HepG2 (cell line): ENCODE results near the gene NPHP4. TPM values are rescaled to one million over a fixed set of nuclear protein-coding genes. Genes with fewer than 3 reads are reported as not detected.
A peak's percentile ranks its signal among the peaks of the same experiment; 100 is the strongest.

Experiments
- ELF4 ChIP-seq: sonication (generic); formaldehyde crosslinking; IDR thresholded peaks from 2 replicates; pipeline ENCODE4 v1.5.0; 2020; ENCODE audit warnings: missing genetic modification reagents, mild to moderate bottlenecking, moderate library complexity, borderline replicate concordance
- FOXJ3 ChIP-seq: sonication (generic); formaldehyde crosslinking; IDR thresholded peaks from 2 replicates; pipeline ENCODE4 v1.4.0; 2020; ENCODE audit warnings: missing genetic modification reagents, mild to moderate bottlenecking, borderline replicate concordance
- KLF16 ChIP-seq, 2 experiments: sonication (generic) in 1 of 2; formaldehyde crosslinking in 1 of 2; IDR thresholded peaks; 2 replicates each; pipeline versions ENCODE4 v1.6.1 to v1.8.0; 2016 to 2023; ENCODE audit warnings: missing genetic modification reagents in 2 of 2, missing compliant biosample characterization in 1 of 2
- RFXANK ChIP-seq: IDR thresholded peaks from 2 replicates; pipeline ENCODE4 v1.6.1; 2016
- ZNF160 ChIP-seq: sonication (generic); formaldehyde crosslinking; IDR thresholded peaks from 2 replicates; pipeline ENCODE4 v1.8.0; 2022; ENCODE audit warnings: mild to moderate bottlenecking, inconsistent platforms, missing genetic modification reagents
- ZNF232 ChIP-seq: sonication (generic); formaldehyde crosslinking; IDR thresholded peaks from 2 replicates; pipeline ENCODE4 v1.4.0; 2020; ENCODE audit warnings: missing genetic modification reagents, borderline replicate concordance
- ZNF510 ChIP-seq: sonication (generic); formaldehyde crosslinking; IDR thresholded peaks from 2 replicates; pipeline ENCODE4 v1.4.0; 2020; ENCODE audit warnings: low read depth, mild to moderate bottlenecking, missing genetic modification reagents
- ZNF660 ChIP-seq: sonication (generic); formaldehyde crosslinking; IDR thresholded peaks from 2 replicates; pipeline ENCODE4 v1.5.1; 2020; ENCODE audit warnings: mild to moderate bottlenecking, low read depth, missing genetic modification reagents, borderline replicate concordance
- polyA plus RNA-seq, 8 experiments: library from polyadenylated mRNA; depleted of rRNA in 3 of 8; stranded (reverse) in 7 of 8; unstranded in 1 of 8; fragments of >200 nt; fragmentation: Illumina TruSeq in 4 of 8; extraction: Trizol in 4 of 8; gene quantifications; 2 replicates each; pipeline versions ENCODE4 v1.2.1 to v1.2.3, GENCODE V29; 2011 to 2016; ENCODE audit warnings: low read depth in 4 of 8, missing spikeins in 1 of 8, mixed read lengths in 1 of 8; ENCODE audit not compliant: insufficient read depth in 1 of 8
- total RNA-seq, 5 experiments: library from RNA; depleted of rRNA; stranded (reverse); fragments of >200 nt; fragmentation: Illumina TruSeq; extraction: Trizol; gene quantifications; 2 replicates each; pipeline ENCODE4 v1.2.3, GENCODE V29; 2016; ENCODE audit warnings: low read depth in 1 of 5
- TF ChIP-seq, protein P1 (sequence below): sonication (generic); formaldehyde crosslinking; IDR thresholded peaks from 2 replicates; pipeline ENCODE4 v1.4.0; 2020; ENCODE audit warnings: low read depth, missing genetic modification reagents
- TF ChIP-seq, protein P2 (sequence below): sonication (generic); formaldehyde crosslinking; IDR thresholded peaks from 2 replicates; pipeline ENCODE4 v1.4.0; 2020; ENCODE audit warnings: missing genetic modification reagents, borderline replicate concordance
- TF ChIP-seq, protein P3 (sequence below), 2 experiments: sonication (generic) in 1 of 2; formaldehyde crosslinking in 1 of 2; IDR thresholded peaks; 2 replicates each; pipeline versions ENCODE4 v1.6.1 to v1.9.0; 2014 to 2022; ENCODE audit warnings: antibody characterized with exemption in 1 of 2, borderline replicate concordance in 1 of 2, inconsistent platforms in 1 of 2, low read depth in 1 of 2, missing genetic modification reagents in 1 of 2
- TF ChIP-seq, protein P4 (sequence below): sonication (generic); formaldehyde crosslinking; IDR thresholded peaks from 2 replicates; pipeline ENCODE4 v1.5.0; 2020; ENCODE audit warnings: missing genetic modification reagents

The NPHP4 gene
- total and polyA plus RNA-seq, 2 of the 13 experiments (the other 11 are each of a cell fraction or from before 2014, with no cell fraction given): 4.4 to 6.8 TPM

DNA sequence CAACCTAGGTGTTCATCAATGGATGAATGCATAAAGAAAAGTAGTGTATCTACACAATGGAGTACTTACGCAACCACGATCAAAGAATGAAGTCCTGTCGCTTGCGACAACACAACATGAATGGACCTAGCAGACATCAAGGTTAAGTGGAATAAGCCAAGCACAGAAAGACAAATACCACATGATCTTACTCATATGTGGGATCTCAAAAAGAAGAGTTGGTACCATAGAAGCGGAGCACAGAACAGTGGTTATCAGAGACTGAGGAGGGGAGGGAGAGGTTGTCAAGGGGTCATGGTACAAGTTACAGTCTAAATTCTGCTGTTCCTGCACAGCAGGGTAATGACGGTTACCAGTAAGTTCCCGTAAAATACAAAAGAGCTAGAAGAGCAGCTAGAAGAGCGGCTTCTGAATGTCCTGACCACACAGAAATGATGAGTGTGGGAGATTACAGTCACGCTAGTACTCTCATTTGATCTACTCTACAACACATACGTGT is 36.7 kb downstream of the NPHP4 start (continued):
- TF ChIP-seq, protein P1, sequence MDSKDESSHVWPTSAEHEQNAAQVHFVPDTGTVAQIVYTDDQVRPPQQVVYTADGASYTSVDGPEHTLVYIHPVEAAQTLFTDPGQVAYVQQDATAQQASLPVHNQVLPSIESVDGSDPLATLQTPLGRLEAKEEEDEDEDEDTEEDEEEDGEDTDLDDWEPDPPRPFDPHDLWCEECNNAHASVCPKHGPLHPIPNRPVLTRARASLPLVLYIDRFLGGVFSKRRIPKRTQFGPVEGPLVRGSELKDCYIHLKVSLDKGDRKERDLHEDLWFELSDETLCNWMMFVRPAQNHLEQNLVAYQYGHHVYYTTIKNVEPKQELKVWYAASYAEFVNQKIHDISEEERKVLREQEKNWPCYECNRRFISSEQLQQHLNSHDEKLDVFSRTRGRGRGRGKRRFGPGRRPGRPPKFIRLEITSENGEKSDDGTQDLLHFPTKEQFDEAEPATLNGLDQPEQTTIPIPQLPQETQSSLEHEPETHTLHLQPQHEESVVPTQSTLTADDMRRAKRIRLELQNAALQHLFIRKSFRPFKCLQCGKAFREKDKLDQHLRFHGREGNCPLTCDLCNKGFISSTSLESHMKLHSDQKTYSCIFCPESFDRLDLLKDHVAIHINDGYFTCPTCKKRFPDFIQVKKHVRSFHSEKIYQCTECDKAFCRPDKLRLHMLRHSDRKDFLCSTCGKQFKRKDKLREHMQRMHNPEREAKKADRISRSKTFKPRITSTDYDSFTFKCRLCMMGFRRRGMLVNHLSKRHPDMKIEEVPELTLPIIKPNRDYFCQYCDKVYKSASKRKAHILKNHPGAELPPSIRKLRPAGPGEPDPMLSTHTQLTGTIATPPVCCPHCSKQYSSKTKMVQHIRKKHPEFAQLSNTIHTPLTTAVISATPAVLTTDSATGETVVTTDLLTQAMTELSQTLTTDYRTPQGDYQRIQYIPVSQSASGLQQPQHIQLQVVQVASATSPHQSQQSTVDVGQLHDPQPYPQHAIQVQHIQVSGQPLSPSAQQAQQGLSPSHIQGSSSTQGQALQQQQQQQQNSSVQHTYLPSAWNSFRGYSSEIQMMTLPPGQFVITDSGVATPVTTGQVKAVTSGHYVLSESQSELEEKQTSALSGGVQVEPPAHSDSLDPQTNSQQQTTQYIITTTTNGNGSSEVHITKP (CRISPR knock-in tag): peak; percentile 82
- TF ChIP-seq ZNF510 (CRISPR knock-in tag) (no peak), ZNF160 (CRISPR knock-in tag) (no peak), FOXJ3 (CRISPR knock-in tag) (peak; percentile 89), ZNF660 (CRISPR knock-in tag) (no peak), ZNF232 (no peak), ELF4 (CRISPR knock-in tag) (no peak), RFXANK (CRISPR knock-in tag) (no peak), KLF16 (CRISPR knock-in tag; IDR thresholded peaks at IDR 0.05) (peak in 1 of 2 experiments; percentile 77; a peak in 2 of 4 replicates)
- TF ChIP-seq, protein P2, sequence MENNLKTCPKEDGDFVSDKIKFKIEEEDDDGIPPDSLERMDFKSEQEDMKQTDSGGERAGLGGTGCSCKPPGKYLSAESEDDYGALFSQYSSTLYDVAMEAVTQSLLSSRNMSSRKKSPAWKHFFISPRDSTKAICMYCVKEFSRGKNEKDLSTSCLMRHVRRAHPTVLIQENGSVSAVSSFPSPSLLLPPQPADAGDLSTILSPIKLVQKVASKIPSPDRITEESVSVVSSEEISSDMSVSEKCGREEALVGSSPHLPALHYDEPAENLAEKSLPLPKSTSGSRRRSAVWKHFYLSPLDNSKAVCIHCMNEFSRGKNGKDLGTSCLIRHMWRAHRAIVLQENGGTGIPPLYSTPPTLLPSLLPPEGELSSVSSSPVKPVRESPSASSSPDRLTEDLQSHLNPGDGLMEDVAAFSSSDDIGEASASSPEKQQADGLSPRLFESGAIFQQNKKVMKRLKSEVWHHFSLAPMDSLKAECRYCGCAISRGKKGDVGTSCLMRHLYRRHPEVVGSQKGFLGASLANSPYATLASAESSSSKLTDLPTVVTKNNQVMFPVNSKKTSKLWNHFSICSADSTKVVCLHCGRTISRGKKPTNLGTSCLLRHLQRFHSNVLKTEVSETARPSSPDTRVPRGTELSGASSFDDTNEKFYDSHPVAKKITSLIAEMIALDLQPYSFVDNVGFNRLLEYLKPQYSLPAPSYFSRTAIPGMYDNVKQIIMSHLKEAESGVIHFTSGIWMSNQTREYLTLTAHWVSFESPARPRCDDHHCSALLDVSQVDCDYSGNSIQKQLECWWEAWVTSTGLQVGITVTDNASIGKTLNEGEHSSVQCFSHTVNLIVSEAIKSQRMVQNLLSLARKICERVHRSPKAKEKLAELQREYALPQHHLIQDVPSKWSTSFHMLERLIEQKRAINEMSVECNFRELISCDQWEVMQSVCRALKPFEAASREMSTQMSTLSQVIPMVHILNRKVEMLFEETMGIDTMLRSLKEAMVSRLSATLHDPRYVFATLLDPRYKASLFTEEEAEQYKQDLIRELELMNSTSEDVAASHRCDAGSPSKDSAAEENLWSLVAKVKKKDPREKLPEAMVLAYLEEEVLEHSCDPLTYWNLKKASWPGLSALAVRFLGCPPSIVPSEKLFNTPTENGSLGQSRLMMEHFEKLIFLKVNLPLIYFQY (CRISPR knock-in tag): peak; percentile 55; the same call in 1 of the 2 replicates
- TF ChIP-seq, protein P3, sequence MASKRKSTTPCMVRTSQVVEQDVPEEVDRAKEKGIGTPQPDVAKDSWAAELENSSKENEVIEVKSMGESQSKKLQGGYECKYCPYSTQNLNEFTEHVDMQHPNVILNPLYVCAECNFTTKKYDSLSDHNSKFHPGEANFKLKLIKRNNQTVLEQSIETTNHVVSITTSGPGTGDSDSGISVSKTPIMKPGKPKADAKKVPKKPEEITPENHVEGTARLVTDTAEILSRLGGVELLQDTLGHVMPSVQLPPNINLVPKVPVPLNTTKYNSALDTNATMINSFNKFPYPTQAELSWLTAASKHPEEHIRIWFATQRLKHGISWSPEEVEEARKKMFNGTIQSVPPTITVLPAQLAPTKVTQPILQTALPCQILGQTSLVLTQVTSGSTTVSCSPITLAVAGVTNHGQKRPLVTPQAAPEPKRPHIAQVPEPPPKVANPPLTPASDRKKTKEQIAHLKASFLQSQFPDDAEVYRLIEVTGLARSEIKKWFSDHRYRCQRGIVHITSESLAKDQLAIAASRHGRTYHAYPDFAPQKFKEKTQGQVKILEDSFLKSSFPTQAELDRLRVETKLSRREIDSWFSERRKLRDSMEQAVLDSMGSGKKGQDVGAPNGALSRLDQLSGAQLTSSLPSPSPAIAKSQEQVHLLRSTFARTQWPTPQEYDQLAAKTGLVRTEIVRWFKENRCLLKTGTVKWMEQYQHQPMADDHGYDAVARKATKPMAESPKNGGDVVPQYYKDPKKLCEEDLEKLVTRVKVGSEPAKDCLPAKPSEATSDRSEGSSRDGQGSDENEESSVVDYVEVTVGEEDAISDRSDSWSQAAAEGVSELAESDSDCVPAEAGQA (IDR thresholded peaks at IDR 0.05; ENCODE audit: low read depth): no peak
- TF ChIP-seq, protein P3 (CRISPR knock-in tag; IDR thresholded peaks at IDR 0.05; ENCODE audit: borderline replicate concordance): no peak
- TF ChIP-seq, protein P4, sequence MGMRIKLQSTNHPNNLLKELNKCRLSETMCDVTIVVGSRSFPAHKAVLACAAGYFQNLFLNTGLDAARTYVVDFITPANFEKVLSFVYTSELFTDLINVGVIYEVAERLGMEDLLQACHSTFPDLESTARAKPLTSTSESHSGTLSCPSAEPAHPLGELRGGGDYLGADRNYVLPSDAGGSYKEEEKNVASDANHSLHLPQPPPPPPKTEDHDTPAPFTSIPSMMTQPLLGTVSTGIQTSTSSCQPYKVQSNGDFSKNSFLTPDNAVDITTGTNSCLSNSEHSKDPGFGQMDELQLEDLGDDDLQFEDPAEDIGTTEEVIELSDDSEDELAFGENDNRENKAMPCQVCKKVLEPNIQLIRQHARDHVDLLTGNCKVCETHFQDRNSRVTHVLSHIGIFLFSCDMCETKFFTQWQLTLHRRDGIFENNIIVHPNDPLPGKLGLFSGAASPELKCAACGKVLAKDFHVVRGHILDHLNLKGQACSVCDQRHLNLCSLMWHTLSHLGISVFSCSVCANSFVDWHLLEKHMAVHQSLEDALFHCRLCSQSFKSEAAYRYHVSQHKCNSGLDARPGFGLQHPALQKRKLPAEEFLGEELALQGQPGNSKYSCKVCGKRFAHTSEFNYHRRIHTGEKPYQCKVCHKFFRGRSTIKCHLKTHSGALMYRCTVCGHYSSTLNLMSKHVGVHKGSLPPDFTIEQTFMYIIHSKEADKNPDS: 0 out of 2 replicates have a peak, but pooled peaks have one; percentile 29
